Mucosa of stomach (tissue), 1 donor: Measurements from ENCODE around the gene UGT1A7.
"Not testable (repeated sequence)": the region's sequence is repeated elsewhere in the genome, so short reads cannot be mapped to it uniquely, and the experiment has no call there.

Source experiments
- H3K27me3 ChIP-seq: one replicate; pipeline ENCODE4 v1.7.0; 2013; ENCODE audit warnings: mild to moderate bottlenecking, low read length; ENCODE audit not compliant: control insufficient read depth, insufficient read depth
- H3K36me3 ChIP-seq: one replicate; pipeline ENCODE4 v1.7.0; 2013; ENCODE audit warnings: low read length; ENCODE audit not compliant: control insufficient read depth, insufficient read depth
- H3K4me1 ChIP-seq: one replicate; pipeline ENCODE4 v1.7.0; 2013; ENCODE audit warnings: mild to moderate bottlenecking, low read length; ENCODE audit not compliant: control insufficient read depth, insufficient read depth
- H3K4me3 ChIP-seq: one replicate; pipeline ENCODE4 v1.7.0; 2013; ENCODE audit warnings: low read length
- H3K9ac ChIP-seq: one replicate; pipeline ENCODE4 v1.7.0; 2013; ENCODE audit warnings: mild to moderate bottlenecking, low read length, moderate library complexity
- H3K9me3 ChIP-seq: one replicate; pipeline ENCODE4 v1.7.0; 2013; ENCODE audit warnings: mild to moderate bottlenecking, low read length, moderate library complexity; ENCODE audit not compliant: control insufficient read depth
- donor health status: Pancreatic carcinoma.

UGT1A7 gene

GRCh38 chr2:233681521-233682099 is at the start of gene UGT1A7:
Gene UGT1A7, plus strand, starts transcription at chr2:233681901. Its CDS starts 37 bp downstream, at chr2:233681938.
- Histone ChIP-seq H3K4me1 (peaks cover under 1% of the 10 kb centered on the region), H3K9me3 (no peaks in the 10 kb centered on the region), H3K36me3 (no peaks in the 10 kb centered on the region), H3K4me3 (no peak within 1 kb of the TSS), H3K9ac (no peak within 1 kb of the TSS), H3K27me3 (no peaks in the 10 kb centered on the region)

GRCh38 chr2:233636306-233636705 is 45.4 kb upstream of the UGT1A7 start, which contains the start of gene UGT1A10:
Gene UGT1A10, plus strand, starts transcription at chr2:233636448. Its CDS starts 75 bp downstream, at chr2:233636523.
- H3K9ac ChIP-seq, result peak within 1 kb of the TSS; percentile 15
- not testable (repeated sequence) for H3K4me3 ChIP-seq, H3K4me1 ChIP-seq, H3K9me3 ChIP-seq, H3K36me3 ChIP-seq, H3K27me3 ChIP-seq

- no peak overlapping the region for H3K4me3 ChIP-seq
- H3K9me3 ChIP-seq, result no peaks in the 10 kb centered on the region
- no peaks in the 10 kb centered on the region for H3K36me3 ChIP-seq
- no peaks in the 10 kb centered on the region for H3K27me3 ChIP-seq
- H3K9ac ChIP-seq, result no peak overlapping the region
- peaks cover 6% of the 10 kb centered on the region for H3K4me1 ChIP-seq
Observed at GRCh38 chr2:233638836-233639235, 42.9 kb upstream of the UGT1A7 start.

- H3K9me3 ChIP-seq, result no peaks in the 10 kb centered on the region
- H3K36me3 ChIP-seq, result no peaks in the 10 kb centered on the region
- H3K4me3 ChIP-seq, result no peak overlapping the region
- no peak overlapping the region for H3K9ac ChIP-seq
- peaks cover 6% of the 10 kb centered on the region for H3K4me1 ChIP-seq
- no peaks in the 10 kb centered on the region for H3K27me3 ChIP-seq
Observed at GRCh38 chr2:233639860-233640259, 41.8 kb upstream of the UGT1A7 start.

- no peaks in the 10 kb centered on the region for H3K36me3 ChIP-seq
- H3K27me3 ChIP-seq, result no peaks in the 10 kb centered on the region
- H3K4me3 ChIP-seq, result no peak overlapping the region
- no peaks in the 10 kb centered on the region for H3K9me3 ChIP-seq
- H3K9ac ChIP-seq, result no peak overlapping the region
- H3K4me1 ChIP-seq, result peaks cover 6% of the 10 kb centered on the region
Observed at GRCh38 chr2:233643128-233643527, 38.6 kb upstream of the UGT1A7 start.

GRCh38 chr2:233646033-233646432 is 35.7 kb upstream of the UGT1A7 start:
- not testable (repeated sequence) for H3K36me3 ChIP-seq, H3K9me3 ChIP-seq, H3K27me3 ChIP-seq, H3K4me3 ChIP-seq, H3K9ac ChIP-seq, H3K4me1 ChIP-seq

GRCh38 chr2:233650981-233651380 is 30.7 kb upstream of the UGT1A7 start:
- Histone ChIP-seq H3K27me3 (no peaks in the 10 kb centered on the region), H3K9ac (no peak overlapping the region), H3K9me3 (no peaks in the 10 kb centered on the region), H3K4me1 (peaks cover 6% of the 10 kb centered on the region), H3K4me3 (no peak overlapping the region), H3K36me3 (no peaks in the 10 kb centered on the region)

GRCh38 chr2:233651430-233651829 is 30.3 kb upstream of the UGT1A7 start:
- Histone ChIP-seq H3K4me3 (no peak overlapping the region), H3K4me1 (peaks cover 6% of the 10 kb centered on the region), H3K36me3 (no peaks in the 10 kb centered on the region), H3K9ac (no peak overlapping the region), H3K9me3 (no peaks in the 10 kb centered on the region), H3K27me3 (no peaks in the 10 kb centered on the region)

GRCh38 chr2:233654501-233654900 is 27.2 kb upstream of the UGT1A7 start:
- no peak overlapping the region for H3K9ac ChIP-seq
- H3K27me3 ChIP-seq, result no peaks in the 10 kb centered on the region
- H3K36me3 ChIP-seq, result no peaks in the 10 kb centered on the region
- H3K4me1 ChIP-seq, result peaks cover 6% of the 10 kb centered on the region
- H3K9me3 ChIP-seq, result no peaks in the 10 kb centered on the region
- no peak overlapping the region for H3K4me3 ChIP-seq

GRCh38 chr2:233655043-233655442 is 26.7 kb upstream of the UGT1A7 start:
- Histone ChIP-seq H3K27me3 (no peaks in the 10 kb centered on the region), H3K4me1 (peaks cover 6% of the 10 kb centered on the region), H3K9me3 (no peaks in the 10 kb centered on the region), H3K4me3 (no peak overlapping the region), H3K36me3 (no peaks in the 10 kb centered on the region), H3K9ac (no peak overlapping the region)

- H3K36me3 ChIP-seq, H3K4me3 ChIP-seq, H3K27me3 ChIP-seq, H3K9me3 ChIP-seq, H3K4me1 ChIP-seq, H3K9ac ChIP-seq: not testable (repeated sequence)
Observed at GRCh38 chr2:233655943-233656342, 25.8 kb upstream of the UGT1A7 start.

- Histone ChIP-seq H3K27me3 (no peaks in the 10 kb centered on the region), H3K9ac (no peak overlapping the region), H3K36me3 (no peaks in the 10 kb centered on the region), H3K9me3 (no peaks in the 10 kb centered on the region), H3K4me3 (no peak overlapping the region), H3K4me1 (peaks cover 6% of the 10 kb centered on the region)
Observed at GRCh38 chr2:233656443-233656842, 25.3 kb upstream of the UGT1A7 start.

GRCh38 chr2:233658610-233659009 is 23.1 kb upstream of the UGT1A7 start:
- no peak overlapping the region for H3K9ac ChIP-seq
- H3K9me3 ChIP-seq, result no peaks in the 10 kb centered on the region
- no peak overlapping the region for H3K4me3 ChIP-seq

More at GRCh38 chr2:233658610-233659009, 23.1 kb upstream of the UGT1A7 start:
- Histone ChIP-seq H3K27me3 (no peaks in the 10 kb centered on the region), H3K36me3 (no peaks in the 10 kb centered on the region), H3K4me1 (peaks cover 6% of the 10 kb centered on the region)
